Bronchial epithelial cell (primary cell): Measurements from ENCODE around the gene KCNK10. TPM values are rescaled to one million over a fixed set of nuclear protein-coding genes. Genes with fewer than 3 reads are reported as not detected.

Experiments
- DNase-seq: peaks from one replicate; pipeline ENCODE4 v3.0.0-alpha.2; 2010; ENCODE audit warnings: low read depth
- FAIRE-seq: peaks from 2 replicates; lab custom pipeline; 2011; peaks lifted over from hg19 to GRCh38; lab: Jason Lieb, UNC
- H3K27me3 ChIP-seq: 2 replicates; pipeline ENCODE4 v1.5.1; 2011; ENCODE audit warnings: low read length; ENCODE audit not compliant: control insufficient read depth, insufficient read depth
- H3K36me3 ChIP-seq: 2 replicates; pipeline ENCODE4 v1.5.1; 2011; ENCODE audit warnings: low read length; ENCODE audit not compliant: control insufficient read depth, insufficient read depth
- H3K4me3 ChIP-seq: 2 replicates; pipeline ENCODE4 v1.5.1; 2011; ENCODE audit warnings: mild to moderate bottlenecking, low read depth, low read length, control low read depth
- CTCF ChIP-seq: IDR thresholded peaks from 2 replicates; pipeline ENCODE4 v1.5.1; 2011; ENCODE audit warnings: mild to moderate bottlenecking, moderate library complexity, low read length, control low read depth, inconsistent platforms; ENCODE audit not compliant: insufficient read depth, severe bottlenecking
- total RNA-seq: library from RNA; depleted of rRNA; stranded (reverse); fragments of >200 nt; gene quantifications from 2 replicates; pipeline ENCODE4 v1.2.1, GENCODE V29; 2014

KCNK10 gene
- total RNA-seq, result not detected in 2 replicates

GRCh38 chr14:88323086-88323522, at the start of gene KCNK10:
TSS of gene KCNK10 (minus strand) at chr14:88323269. CDS start at chr14:88322798, 471 bp downstream.
- DNase-seq (no peak), FAIRE-seq (no peak)
- Histone ChIP-seq H3K4me3 (no peak within 1 kb of the TSS), H3K27me3 (peaks cover 32% of the 10 kb centered on the region), H3K36me3 (no peaks in the 10 kb centered on the region)
- no peak for TF ChIP-seq CTCF

GRCh38 chr14:88369496-88369895, 46.4 kb upstream of the KCNK10 start:
- H3K4me3 ChIP-seq, result no peak overlapping the region
- no peak for DNase-seq
- no peaks in the 10 kb centered on the region for H3K36me3 ChIP-seq
- FAIRE-seq, result no peak
- no peak for TF ChIP-seq CTCF
- H3K27me3 ChIP-seq, result no peaks in the 10 kb centered on the region

GRCh38 chr14:88364710-88365413, 41.8 kb upstream of the KCNK10 start:
- no peak for TF ChIP-seq CTCF
- FAIRE-seq (no peak), DNase-seq (no peak)
- Histone ChIP-seq H3K36me3 (no peaks in the 10 kb centered on the region), H3K4me3 (no peak overlapping the region), H3K27me3 (no peaks in the 10 kb centered on the region)

- H3K36me3 ChIP-seq, result no peaks in the 10 kb centered on the region
- no peak for TF ChIP-seq CTCF
- DNase-seq, result no peak
- H3K4me3 ChIP-seq, result no peak overlapping the region
- FAIRE-seq, result no peak
- H3K27me3 ChIP-seq, result no peaks in the 10 kb centered on the region
Observed at GRCh38 chr14:88363644-88364043, 40.6 kb upstream of the KCNK10 start.

- TF ChIP-seq CTCF, result no peak
- DNase-seq (no peak), FAIRE-seq (no peak)
- H3K36me3 ChIP-seq, result no peaks in the 10 kb centered on the region
- H3K4me3 ChIP-seq, result no peak overlapping the region
- no peaks in the 10 kb centered on the region for H3K27me3 ChIP-seq
Observed at GRCh38 chr14:88359500-88359899, 36.4 kb upstream of the KCNK10 start.

GRCh38 chr14:88354358-88354757, 31.3 kb upstream of the KCNK10 start:
- no peak for FAIRE-seq
- H3K27me3 ChIP-seq, result no peaks in the 10 kb centered on the region
- DNase-seq, result no peak
- H3K36me3 ChIP-seq, result no peaks in the 10 kb centered on the region
- H3K4me3 ChIP-seq, result no peak overlapping the region
- no peak for TF ChIP-seq CTCF
